ENCODE results near the gene CLIC5. TPM values are rescaled to one million over a fixed set of nuclear protein-coding genes. Genes with fewer than 3 reads are reported as not detected.
A peak's percentile ranks its signal among the peaks of the same experiment; 100 is the strongest.

Gene CLIC5
- total RNA-seq, 1 donor from 2014 or later, result 0.32 TPM

- Mint-ChIP-seq H3K36me3 (ENCODE audit: low read depth, unreplicated experiment) (no peaks in the 10 kb centered on the region), H3K27ac (ENCODE audit: unreplicated experiment) (no peak overlapping the region), H3K4me1 (ENCODE audit: low read depth, unreplicated experiment) (peaks cover 4% of the 10 kb centered on the region), H3K4me3 (ENCODE audit: unreplicated experiment) (no peak overlapping the region), H3K9me3 (ENCODE audit: unreplicated experiment) (peaks cover 3% of the 10 kb centered on the region), H3K27me3 (ENCODE audit: low read depth, unreplicated experiment) (peaks cover 25% of the 10 kb centered on the region)
- H3K27me3 ChIP-seq (ENCODE audit: insufficient read depth, low read length), result peaks cover 11% of the 10 kb centered on the region
- FAIRE-seq, result no peak
- no peak for DNase-seq (ENCODE audit: low read depth)
- H3K79me2 ChIP-seq (ENCODE audit: insufficient read depth, low read length), result no peaks in the 10 kb centered on the region
- H3K9ac ChIP-seq (ENCODE audit: low read length), result no peak overlapping the region
- H4K20me1 ChIP-seq (ENCODE audit: insufficient read depth, low read length), result no peaks in the 10 kb centered on the region
- no peaks in the 10 kb centered on the region for H3K36me3 ChIP-seq (ENCODE audit: insufficient read depth, low read length)
- no peak for TF ChIP-seq CTCF (IDR thresholded peaks at IDR 0.05; ENCODE audit: insufficient read depth, low read depth, low read length)
- TF ChIP-seq EZH2 (IDR thresholded peaks at IDR 0.05; ENCODE audit: insufficient read depth, low read length), result no peak
- no peak overlapping the region for H3K4me2 ChIP-seq (ENCODE audit: low read length)
- no peak overlapping the region for H3K27ac ChIP-seq (ENCODE audit: low read depth, low read length)
- H2AFZ ChIP-seq (ENCODE audit: low read depth, low read length), result no peak overlapping the region
- no peak overlapping the region for H3K4me3 ChIP-seq (ENCODE audit: insufficient read depth, low read depth, low read length)
- no peaks in the 10 kb centered on the region for H3K9me3 ChIP-seq (ENCODE audit: insufficient read depth, low read depth, low read length)
- H3K4me1 ChIP-seq (ENCODE audit: insufficient read depth, low read length), result no peaks in the 10 kb centered on the region
These were observed 159.8 kb downstream of the CLIC5 start for GRCh38 chr6:45855642-45856394.

- Histone ChIP-seq H3K27ac (ENCODE audit: low read depth, low read length) (no peak overlapping the region), H3K27me3 (ENCODE audit: insufficient read depth, low read length) (peaks cover 11% of the 10 kb centered on the region), H3K79me2 (ENCODE audit: insufficient read depth, low read length) (no peaks in the 10 kb centered on the region), H3K4me1 (ENCODE audit: insufficient read depth, low read length) (no peaks in the 10 kb centered on the region), H3K36me3 (ENCODE audit: insufficient read depth, low read length) (no peaks in the 10 kb centered on the region), H3K9me3 (ENCODE audit: insufficient read depth, low read depth, low read length) (no peaks in the 10 kb centered on the region), H3K4me2 (ENCODE audit: low read length) (no peak overlapping the region), H3K4me3 (ENCODE audit: insufficient read depth, low read depth, low read length) (no peak overlapping the region), H4K20me1 (ENCODE audit: insufficient read depth, low read length) (no peaks in the 10 kb centered on the region), H3K9ac (ENCODE audit: low read length) (no peak overlapping the region), H2AFZ (ENCODE audit: low read depth, low read length) (no peak overlapping the region)
- no peaks in the 10 kb centered on the region for H3K9me3 Mint-ChIP-seq (ENCODE audit: unreplicated experiment)
- H3K4me3 Mint-ChIP-seq (ENCODE audit: unreplicated experiment), result no peak overlapping the region
- H3K27me3 Mint-ChIP-seq (ENCODE audit: low read depth, unreplicated experiment), result peaks cover 15% of the 10 kb centered on the region
- TF ChIP-seq CTCF (IDR thresholded peaks at IDR 0.05; ENCODE audit: insufficient read depth, low read depth, low read length) (no peak), EZH2 (IDR thresholded peaks at IDR 0.05; ENCODE audit: insufficient read depth, low read length) (no peak)
- peaks cover 12% of the 10 kb centered on the region for H3K4me1 Mint-ChIP-seq (ENCODE audit: low read depth, unreplicated experiment)
- no peaks in the 10 kb centered on the region for H3K36me3 Mint-ChIP-seq (ENCODE audit: low read depth, unreplicated experiment)
- no peak overlapping the region for H3K27ac Mint-ChIP-seq (ENCODE audit: unreplicated experiment)
- FAIRE-seq (no peak), DNase-seq (ENCODE audit: low read depth) (no peak)
These were observed 161.4 kb downstream of the CLIC5 start for GRCh38 chr6:45854149-45854742.

- Histone ChIP-seq H3K36me3 (ENCODE audit: insufficient read depth, low read length) (no peaks in the 10 kb centered on the region), H2AFZ (ENCODE audit: low read depth, low read length) (no peak overlapping the region), H3K4me3 (ENCODE audit: insufficient read depth, low read depth, low read length) (no peak overlapping the region), H3K27me3 (ENCODE audit: insufficient read depth, low read length) (peaks cover 6% of the 10 kb centered on the region), H3K4me2 (ENCODE audit: low read length) (no peak overlapping the region), H3K9ac (ENCODE audit: low read length) (no peak overlapping the region), H3K4me1 (ENCODE audit: insufficient read depth, low read length) (no peaks in the 10 kb centered on the region), H3K79me2 (ENCODE audit: insufficient read depth, low read length) (no peaks in the 10 kb centered on the region), H4K20me1 (ENCODE audit: insufficient read depth, low read length) (no peaks in the 10 kb centered on the region), H3K9me3 (ENCODE audit: insufficient read depth, low read depth, low read length) (no peaks in the 10 kb centered on the region), H3K27ac (ENCODE audit: low read depth, low read length) (no peak overlapping the region)
- no peaks in the 10 kb centered on the region for H3K9me3 Mint-ChIP-seq (ENCODE audit: unreplicated experiment)
- H3K27ac Mint-ChIP-seq (ENCODE audit: unreplicated experiment), result peak overlapping the region; percentile 78
- TF ChIP-seq EZH2 (IDR thresholded peaks at IDR 0.05; ENCODE audit: insufficient read depth, low read length) (no peak), CTCF (IDR thresholded peaks at IDR 0.05; ENCODE audit: insufficient read depth, low read depth, low read length) (no peak)
- peaks cover 12% of the 10 kb centered on the region for H3K4me1 Mint-ChIP-seq (ENCODE audit: low read depth, unreplicated experiment)
- no peak overlapping the region for H3K4me3 Mint-ChIP-seq (ENCODE audit: unreplicated experiment)
- H3K27me3 Mint-ChIP-seq (ENCODE audit: low read depth, unreplicated experiment), result peaks cover 9% of the 10 kb centered on the region
- H3K36me3 Mint-ChIP-seq (ENCODE audit: low read depth, unreplicated experiment), result no peaks in the 10 kb centered on the region
- DNase-seq (ENCODE audit: low read depth) (peak; percentile 35), FAIRE-seq (no peak)
These were observed 164.6 kb downstream of the CLIC5 start for GRCh38 chr6:45851034-45851400.

All from astrocyte (in vitro differentiated cells and primary cell).